SKM-1 (cell line): Measurements from ENCODE around the gene IFNG-AS1.

Experiments used
- DNase-seq: peaks from one replicate; lab custom pipeline; 2025; ENCODE audit not compliant: unreplicated experiment; lab: John Stamatoyannopoulos, UW

Gene IFNG-AS1

GRCh38 chr12:67993143-67993542 is 3.9 kb downstream of the IFNG-AS1 start:
- no peak for DNase-seq

DNA sequence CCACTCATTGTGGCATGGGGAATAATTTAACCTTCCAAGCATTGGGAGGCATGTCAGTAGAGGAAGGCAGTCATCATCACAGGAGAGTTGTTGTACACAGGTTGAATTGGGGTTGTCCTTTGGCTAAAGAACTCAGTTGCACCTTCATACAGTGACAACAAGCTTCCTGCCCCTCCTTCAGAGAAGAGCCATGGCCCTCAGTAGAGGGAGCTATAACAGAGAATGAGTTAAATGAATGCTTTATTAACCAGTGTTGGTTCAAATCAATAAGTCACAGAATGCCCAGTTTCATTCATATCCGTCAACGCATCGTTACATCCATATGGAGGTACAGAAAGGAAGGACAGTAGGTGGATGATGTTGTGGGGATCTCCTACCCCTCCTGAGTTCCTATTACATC is 4.8 kb downstream of the IFNG-AS1 start:
- no peak for DNase-seq

DNA sequence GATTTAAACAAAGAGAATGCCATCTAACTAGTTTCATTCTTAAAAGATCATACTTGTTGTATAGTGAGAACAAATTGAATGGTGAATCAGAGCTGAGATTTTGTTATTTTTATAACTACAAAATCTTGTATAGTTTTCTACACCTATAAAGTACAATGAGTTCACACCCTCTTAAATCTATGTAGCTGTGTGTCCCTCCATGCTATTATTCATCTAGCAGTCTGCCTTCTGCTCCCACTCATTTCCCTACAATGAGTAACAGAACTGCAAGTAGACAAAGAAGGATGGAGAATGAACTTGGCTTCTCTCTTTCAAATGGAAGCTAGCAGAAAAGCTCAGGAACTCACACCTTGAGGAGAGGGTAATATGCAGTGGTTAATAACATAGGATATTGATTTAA is 7.1 kb downstream of the IFNG-AS1 start:
- no peak for DNase-seq

DNA sequence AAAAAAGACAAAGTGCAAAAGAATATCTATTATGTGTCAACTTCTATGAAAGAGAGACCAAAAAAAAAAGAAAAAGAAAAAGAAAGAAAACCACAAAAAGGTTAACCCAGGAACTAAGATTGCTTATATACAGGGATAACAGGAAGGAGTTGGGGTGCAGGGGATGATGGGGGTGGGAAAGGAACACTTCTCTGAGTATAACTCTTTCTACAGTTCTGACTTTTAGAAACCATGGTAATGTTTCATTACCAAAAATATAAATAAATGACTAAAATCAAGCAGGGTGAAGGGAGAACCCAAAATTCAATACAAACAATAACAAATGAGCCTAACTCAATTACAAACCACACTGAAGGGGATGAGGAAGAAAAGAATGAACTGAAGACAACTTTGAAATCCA is 9.1 kb downstream of the IFNG-AS1 start:
- no peak for DNase-seq

- DNase-seq: no peak
Observed at GRCh38 chr12:67999244-67999643, 10.0 kb downstream of the IFNG-AS1 start.

DNA sequence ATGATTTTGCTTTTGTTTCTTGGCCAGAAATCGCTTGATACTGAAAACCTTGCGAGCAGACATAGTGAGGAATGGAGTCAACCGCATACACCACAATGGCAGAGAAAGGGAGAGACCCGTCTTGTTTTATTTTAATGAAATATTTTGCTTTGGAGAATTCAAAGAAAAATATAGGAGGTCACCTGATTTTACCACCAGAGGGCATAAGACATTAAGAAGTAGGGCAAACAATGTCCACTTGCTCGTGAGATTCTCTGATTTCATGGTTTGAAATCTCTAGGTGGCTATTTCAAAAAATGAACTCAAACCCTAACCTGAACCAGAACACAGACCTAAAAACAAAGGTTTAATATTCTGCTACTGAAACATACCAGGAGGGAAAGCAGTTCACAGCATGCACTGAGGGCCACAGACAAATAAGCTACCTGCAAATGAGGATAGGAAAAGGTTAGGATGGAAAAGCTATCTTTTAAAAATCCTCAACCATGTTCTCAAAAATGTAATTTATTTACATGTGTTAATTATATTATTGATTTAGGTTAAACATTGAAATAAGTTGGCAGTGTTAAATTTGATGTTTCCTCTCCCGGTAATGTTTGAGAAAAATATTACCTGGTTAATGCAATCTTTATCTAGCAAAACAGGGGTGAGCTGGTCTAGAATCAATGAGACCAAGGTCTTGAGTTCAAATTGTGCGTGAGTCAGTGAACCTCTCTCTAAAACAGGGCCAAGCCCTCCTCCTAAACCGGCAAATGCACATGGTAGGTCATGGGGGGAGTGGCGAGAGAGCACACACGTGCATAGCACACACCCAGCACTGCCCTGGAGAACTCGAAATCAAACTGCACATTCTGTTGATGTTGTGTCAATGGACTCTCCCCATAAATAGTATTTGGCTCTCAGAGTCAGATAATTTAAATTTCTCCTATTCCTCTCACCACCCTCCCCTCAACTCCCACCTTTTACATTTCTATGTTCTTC is 12.5 kb downstream of the IFNG-AS1 start:
- DNase-seq: no peak

DNA sequence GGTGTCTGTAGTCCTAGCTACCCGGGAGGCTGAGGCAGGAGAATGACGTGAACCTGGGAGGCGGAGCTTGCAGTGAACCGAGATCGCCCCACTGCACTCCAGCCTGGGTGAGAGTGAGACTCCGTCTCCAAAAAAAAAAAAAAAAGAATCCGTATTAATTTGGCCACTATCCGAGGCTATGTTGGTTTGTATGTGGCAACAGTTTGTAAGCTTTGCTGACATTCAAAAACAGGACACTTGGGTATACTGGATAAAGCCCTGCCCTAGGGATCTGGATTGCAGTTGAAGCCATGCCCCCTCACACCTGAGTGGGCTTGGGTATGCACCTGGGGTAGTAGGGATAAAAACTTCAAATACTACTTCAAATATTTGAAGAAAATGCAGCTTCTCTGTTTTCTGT is 14.5 kb downstream of the IFNG-AS1 start:
- no peak for DNase-seq

GRCh38 chr12:68007033-68007432 is 17.8 kb downstream of the IFNG-AS1 start:
- DNase-seq: no peak

- no peak for DNase-seq
Observed at GRCh38 chr12:68007466-68007865, 18.2 kb downstream of the IFNG-AS1 start.

DNA sequence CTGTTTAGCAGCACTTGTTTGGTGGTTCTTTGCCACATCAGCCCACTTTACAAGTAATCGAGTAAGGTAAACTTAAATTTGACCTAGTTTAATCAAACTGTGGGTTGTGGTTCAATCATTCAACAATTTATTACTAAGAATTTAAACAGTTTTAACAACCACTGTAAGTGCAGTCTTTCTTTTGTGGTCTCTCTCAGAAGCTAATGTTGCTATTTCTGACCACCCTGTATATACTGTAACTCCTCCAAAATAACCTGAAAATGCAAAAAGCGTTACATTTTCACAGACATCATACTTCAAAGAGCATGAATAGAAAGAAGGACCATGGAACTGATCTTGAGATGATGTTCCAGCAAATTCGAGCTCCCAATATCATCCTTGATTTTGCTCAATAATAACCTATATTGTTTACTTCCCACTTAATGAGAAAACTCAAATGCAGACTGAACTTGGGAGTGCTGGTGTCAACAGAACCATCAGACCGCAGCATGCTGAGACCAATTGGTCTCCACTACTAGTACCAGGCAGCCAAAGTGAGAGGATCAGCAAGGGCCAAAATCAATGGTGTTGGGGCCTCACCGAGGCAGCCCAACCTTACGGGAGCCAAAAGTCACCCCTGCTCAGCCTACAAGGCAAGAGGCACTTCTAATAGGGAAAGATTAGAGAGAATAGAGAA is 22.1 kb downstream of the IFNG-AS1 start:
- DNase-seq: no peak

- DNase-seq: no peak
Observed at GRCh38 chr12:68011882-68012207, 22.6 kb downstream of the IFNG-AS1 start.

DNA sequence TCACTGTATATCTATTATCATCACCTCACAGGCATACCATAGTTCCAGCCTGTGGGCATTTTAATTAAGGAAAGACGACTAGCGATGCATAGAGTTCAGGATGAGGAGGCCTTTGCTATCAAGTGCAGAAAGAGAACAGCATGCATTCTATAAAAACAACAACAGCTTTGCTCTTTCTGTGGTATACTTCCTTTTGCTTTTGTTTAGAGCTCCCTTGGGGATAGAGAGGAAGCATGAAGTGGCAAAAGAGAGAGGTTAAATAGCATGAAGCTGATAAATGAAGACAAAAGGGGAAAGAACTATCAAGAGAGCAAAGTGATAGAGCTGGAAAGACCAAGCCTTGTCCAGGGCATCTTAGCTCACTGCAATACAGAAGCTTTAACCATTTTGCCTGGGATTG is 23.5 kb downstream of the IFNG-AS1 start:
- no peak for DNase-seq

GRCh38 chr12:68013181-68013580 is 23.9 kb downstream of the IFNG-AS1 start:
- DNase-seq: no peak

- no peak for DNase-seq
Observed at GRCh38 chr12:68016136-68016535, 26.9 kb downstream of the IFNG-AS1 start.

- no peak for DNase-seq
Observed at GRCh38 chr12:68018315-68018714, 29.1 kb downstream of the IFNG-AS1 start.

DNA sequence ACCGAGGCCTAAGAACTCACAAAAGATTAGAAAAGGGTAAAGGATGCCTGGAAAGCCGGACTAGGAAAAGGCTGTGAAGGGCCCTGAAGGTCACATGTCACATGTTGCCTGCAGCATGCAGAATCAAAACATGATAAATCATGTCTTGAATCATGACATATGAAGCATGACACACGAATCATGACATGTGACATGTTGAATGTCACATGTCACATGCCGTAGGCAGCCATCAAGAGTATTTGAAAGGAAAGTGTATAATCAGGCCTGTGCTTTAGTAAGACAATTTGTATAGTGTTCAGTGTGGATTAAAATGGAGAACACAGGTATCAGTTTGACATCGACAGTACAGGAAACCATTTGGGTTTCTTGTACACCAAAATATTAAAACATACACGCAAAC is 30.8 kb downstream of the IFNG-AS1 start:
- DNase-seq: no peak

GRCh38 chr12:68020699-68021098 is 31.5 kb downstream of the IFNG-AS1 start:
- no peak for DNase-seq

GRCh38 chr12:68028647-68029046 is 39.4 kb downstream of the IFNG-AS1 start:
- DNase-seq: no peak

DNA sequence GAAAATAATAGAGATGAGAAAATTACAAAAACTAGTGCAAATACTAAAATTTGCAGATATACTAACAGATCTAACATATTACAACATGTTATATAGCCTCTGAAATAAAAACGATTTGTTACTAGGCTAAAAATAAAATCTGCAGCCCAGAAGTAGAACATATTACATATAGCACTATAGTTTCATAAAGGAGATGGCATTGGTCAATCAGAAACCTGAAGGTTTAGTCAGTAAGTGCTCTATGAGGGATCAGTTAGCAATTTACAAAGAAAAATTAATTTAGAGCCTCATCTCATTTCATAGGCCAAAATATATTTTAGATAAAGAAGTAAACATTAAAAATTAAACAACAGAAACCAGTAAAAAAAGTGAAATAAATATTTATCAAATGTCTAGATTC is 41.0 kb downstream of the IFNG-AS1 start:
- no peak for DNase-seq

GRCh38 chr12:68031174-68031573 is 41.9 kb downstream of the IFNG-AS1 start:
- DNase-seq: no peak

DNA sequence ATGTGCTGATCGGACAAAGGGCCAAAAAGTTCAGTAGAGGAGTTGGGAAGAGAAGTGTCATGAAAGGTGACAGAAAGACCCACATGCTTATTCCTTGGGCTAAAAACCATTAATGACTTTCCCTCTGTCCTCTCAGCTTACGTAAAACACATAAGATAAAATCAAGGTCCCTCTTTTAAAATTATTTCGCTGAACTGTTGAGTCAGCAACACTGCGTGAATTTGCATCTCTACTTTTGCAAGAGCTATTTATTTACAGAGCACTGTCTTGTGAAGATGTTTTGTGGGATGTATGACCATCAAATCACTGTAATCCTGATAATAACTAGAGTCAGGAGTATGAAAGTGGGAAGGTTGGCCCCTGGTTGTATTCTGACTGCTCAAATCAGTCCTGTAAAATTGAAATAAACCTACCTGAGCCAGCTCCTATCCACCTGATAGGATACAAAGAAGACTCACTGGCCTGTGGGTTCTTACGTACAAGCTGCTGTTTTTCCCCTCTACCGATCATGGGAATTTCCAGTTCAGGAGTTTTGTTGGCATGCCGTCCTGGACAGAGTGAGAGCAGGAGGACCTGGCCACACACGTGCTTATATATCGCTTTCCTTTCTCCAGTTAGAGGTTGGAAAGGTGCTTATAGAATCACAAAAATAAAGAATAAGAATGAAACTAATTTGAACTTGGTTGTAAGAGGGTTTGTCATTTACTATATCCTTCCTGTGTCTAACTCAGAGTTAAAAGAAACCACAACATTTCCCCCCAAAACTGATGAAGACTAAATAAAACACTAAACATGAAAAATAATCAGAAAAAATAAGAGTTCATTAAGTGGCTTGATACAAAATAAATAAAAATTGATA is 42.9 kb downstream of the IFNG-AS1 start:
- DNase-seq: no peak

DNA sequence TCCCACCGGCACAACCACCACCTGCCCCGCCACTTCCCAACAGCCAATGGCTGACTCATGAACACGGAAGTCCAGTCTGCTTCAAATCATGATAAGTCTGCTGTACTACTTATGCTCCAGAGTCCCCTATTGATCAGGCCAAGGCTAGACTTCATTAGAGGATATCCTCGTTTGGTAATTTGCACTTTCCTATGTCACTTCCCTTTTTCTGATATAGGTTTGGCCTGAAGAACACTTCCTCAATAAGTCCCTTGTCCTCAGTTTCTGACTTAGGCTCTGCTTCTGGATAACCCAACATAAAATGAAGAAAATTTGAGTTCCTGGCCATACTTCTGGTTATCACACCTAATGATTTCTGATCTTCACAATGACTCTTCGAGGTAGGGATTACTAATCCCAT is 45.3 kb downstream of the IFNG-AS1 start:
- DNase-seq: no peak
